Activated CD4-positive, alpha-beta T cell treated with anti-CD3 and anti-CD28 coated beads for 24 hours (primary cell): ENCODE measurements around the gene PIH1D1.
"Not testable (repeated sequence)": the region's sequence is repeated elsewhere in the genome, so short reads cannot be mapped to it uniquely, and the experiment has no call there.

Source experiments
- DNase-seq, 2 donors: peaks; one replicate each; pipeline ENCODE4 v3.0.0-alpha.2; 2020; ENCODE audit warnings: low read depth in 2 of 2

Gene PIH1D1

GRCh38 chr19:49456326-49456725 lies 4.7 kb upstream of the PIH1D1 start:
- no peak for DNase-seq

- DNase-seq = no peak
Measured at GRCh38 chr19:49455773-49456172, 4.2 kb upstream of the PIH1D1 start.

- no peak for DNase-seq
Measured at GRCh38 chr19:49453757-49454240, 2.2 kb upstream of the PIH1D1 start.

- peak; percentile 96 for DNase-seq
Measured at GRCh38 chr19:49453013-49453756, 1.6 kb upstream of the PIH1D1 start, which contains the start of gene ALDH16A1. Gene ALDH16A1, plus strand, starts transcription at chr19:49453225. Its CDS starts 107 bp downstream, at chr19:49453332.

GRCh38 chr19:49450405-49450804 lies 1.2 kb downstream of the PIH1D1 start:
- DNase-seq = no peak

GRCh38 chr19:49448432-49448786 lies 3.2 kb downstream of the PIH1D1 start:
- no peak for DNase-seq

- no peak for DNase-seq
Measured at GRCh38 chr19:49447485-49448431, 3.9 kb downstream of the PIH1D1 start.

- no peak for DNase-seq
Measured at GRCh38 chr19:49445997-49446396, 5.6 kb downstream of the PIH1D1 start.

GRCh38 chr19:49444100-49444700 lies 7.4 kb downstream of the PIH1D1 start:
- DNase-seq = not testable (repeated sequence)

GRCh38 chr19:49443366-49444099 lies 8.1 kb downstream of the PIH1D1 start:
- DNase-seq = peak; percentile 91 to 93

GRCh38 chr19:49442771-49443365 lies 8.7 kb downstream of the PIH1D1 start:
- no peak for DNase-seq

GRCh38 chr19:49442354-49442753 lies 9.3 kb downstream of the PIH1D1 start:
- DNase-seq = no peak

GRCh38 chr19:49441960-49442350 lies 9.7 kb downstream of the PIH1D1 start:
- no peak for DNase-seq

GRCh38 chr19:49441210-49441959 lies 10.2 kb downstream of the PIH1D1 start, which contains the start of gene SLC17A7:
Gene SLC17A7, minus strand, starts transcription at chr19:49441527. Its CDS starts 148 bp downstream, at chr19:49441379.
- DNase-seq = no peak

GRCh38 chr19:49440439-49441209 lies 11.0 kb downstream of the PIH1D1 start:
- DNase-seq = no peak

GRCh38 chr19:49439836-49440235 lies 11.8 kb downstream of the PIH1D1 start:
- DNase-seq = no peak

- no peak for DNase-seq
Measured at GRCh38 chr19:49438261-49438660, 13.4 kb downstream of the PIH1D1 start.

GRCh38 chr19:49437231-49437630 lies 14.4 kb downstream of the PIH1D1 start:
- no peak for DNase-seq

- peak in 1 of 2 donors; percentile 60 for DNase-seq
Measured at GRCh38 chr19:49436381-49437017, 15.1 kb downstream of the PIH1D1 start.
